SK-N-MC (cell line): ENCODE data around the gene RASA3.

ENCODE experiments used
- DNase-seq: peaks from one replicate; pipeline ENCODE4 v3.0.0-alpha.2; 2011; ENCODE audit warnings: low read depth, low spot score
- H3K27ac ChIP-seq: fragments of 200-600 bp; sonication (generic); 2 replicates; pipeline ENCODE4 v1.5.1; 2016; ENCODE audit warnings: mixed run types
- H3K36me3 ChIP-seq: fragments of 200-600 bp; sonication (generic); 2 replicates; pipeline ENCODE4 v1.6.1; 2017; ENCODE audit warnings: antibody characterized with exemption, low read length, mixed read lengths; ENCODE audit not compliant: insufficient read depth
- H3K4me3 ChIP-seq: fragments of 200-600 bp; sonication (generic); 2 replicates; pipeline ENCODE4 v1.5.1; 2016
- H3K9ac ChIP-seq: fragments of 200-600 bp; sonication (generic); 2 replicates; pipeline ENCODE4 v1.8.0; 2017; ENCODE audit warnings: mixed run types, mixed read lengths; ENCODE audit not compliant: insufficient read length
- H3K9me3 ChIP-seq: fragments of 200-600 bp; sonication (generic); 2 replicates; pipeline ENCODE4 v1.6.1; 2017; ENCODE audit warnings: low read depth, mild to moderate bottlenecking, antibody characterized with exemption, low read length, moderate library complexity, mixed read lengths
- EZH2 ChIP-seq: fragments of 200-600 bp; sonication (generic); IDR thresholded peaks from one replicate; pipeline ENCODE4 v1.6.1; 2017; ENCODE audit warnings: antibody characterized with exemption
- FOXP2 ChIP-seq: optimal IDR thresholded peaks from 2 replicates; pipeline ENCODE3; 2011; ENCODE audit warnings: mild to moderate bottlenecking, moderate library complexity; ENCODE audit not compliant: insufficient read depth; ENCODE audit errors: extremely low read length, control extremely low read depth
- POLR2AphosphoS5 ChIP-seq: IDR thresholded peaks from 2 replicates; pipeline ENCODE4 v1.6.1; 2012; ENCODE audit warnings: mild to moderate bottlenecking, low read depth, low read length, borderline replicate concordance

RASA3 gene

GRCh38 chr13:113933901-113934300, 198.5 kb downstream of the RASA3 start:
- TF ChIP-seq FOXP2 = no peak
- no peak for TF ChIP-seq EZH2
- TF ChIP-seq POLR2AphosphoS5 = no peak
- Histone ChIP-seq H3K27ac (no peak overlapping the region), H3K36me3 (no peaks in the 10 kb centered on the region), H3K9ac (no peak overlapping the region), H3K4me3 (no peak overlapping the region), H3K9me3 (no peaks in the 10 kb centered on the region)
- no peak for DNase-seq

- Histone ChIP-seq H3K9me3 (no peaks in the 10 kb centered on the region), H3K4me3 (no peak overlapping the region), H3K9ac (no peak overlapping the region), H3K27ac (no peak overlapping the region), H3K36me3 (no peaks in the 10 kb centered on the region)
- no peak for TF ChIP-seq FOXP2
- TF ChIP-seq POLR2AphosphoS5 = no peak
- TF ChIP-seq EZH2 = no peak
- no peak for DNase-seq
Observed at GRCh38 chr13:113931841-113932459, 200.5 kb downstream of the RASA3 start.

- DNase-seq = no peak
- Histone ChIP-seq H3K9ac (no peak overlapping the region), H3K27ac (no peak overlapping the region), H3K4me3 (no peak overlapping the region), H3K9me3 (no peaks in the 10 kb centered on the region), H3K36me3 (no peaks in the 10 kb centered on the region)
- TF ChIP-seq POLR2AphosphoS5 = no peak
Observed at GRCh38 chr13:113930671-113931637, 201.5 kb downstream of the RASA3 start.

GRCh38 chr13:113929628-113930615, 202.5 kb downstream of the RASA3 start:
- Histone ChIP-seq H3K36me3 (no peaks in the 10 kb centered on the region), H3K9me3 (no peaks in the 10 kb centered on the region), H3K27ac (no peak overlapping the region), H3K4me3 (no peak overlapping the region), H3K9ac (no peak overlapping the region)
- TF ChIP-seq FOXP2 (no peak), EZH2 (no peak), POLR2AphosphoS5 (no peak)
- no peak for DNase-seq

- no peak for DNase-seq
- H3K27ac ChIP-seq = no peak overlapping the region
- no peak overlapping the region for H3K9ac ChIP-seq
- H3K36me3 ChIP-seq = no peaks in the 10 kb centered on the region
- H3K4me3 ChIP-seq = peak overlapping the region; percentile 41
- TF ChIP-seq FOXP2 = no peak
- TF ChIP-seq POLR2AphosphoS5 = no peak
- no peak for TF ChIP-seq EZH2
- H3K9me3 ChIP-seq = no peaks in the 10 kb centered on the region
Observed at GRCh38 chr13:113928685-113929627, 203.5 kb downstream of the RASA3 start.
